HL-60/S4 treated with retinoic acid at 250 ng/mL for 4 days and 3 days (cell line): ENCODE results near the gene CPT1C.

Experiments used
- in situ Hi-C: fragments of 300-500 bp; cut with MboI; formaldehyde crosslinking; loops from 2 replicates; pipeline ENCODE4 v1.7.0; 2022; ENCODE audit warnings: low sequenced_read_pairs

Gene CPT1C

GRCh38 chr19:49681830-49682229 is 9.1 kb upstream of the CPT1C start:
- in situ Hi-C loops, result no loop called here

- in situ Hi-C loops, result no loop called here
These were observed 8.6 kb upstream of the CPT1C start for GRCh38 chr19:49682274-49682673.

GRCh38 chr19:49683814-49684250 is 7.1 kb upstream of the CPT1C start:
- in situ Hi-C loops, result no loop called here

GRCh38 chr19:49684251-49684982 is 6.5 kb upstream of the CPT1C start:
- in situ Hi-C loops, result no loop called here

GRCh38 chr19:49684983-49685553 is 5.8 kb upstream of the CPT1C start:
- in situ Hi-C loops, result no loop called here

- in situ Hi-C loops, result no loop called here
These were observed 5.0 kb upstream of the CPT1C start for GRCh38 chr19:49685845-49686332.

- in situ Hi-C loops, result no loop called here
These were observed 4.3 kb upstream of the CPT1C start for GRCh38 chr19:49686503-49687088.

- in situ Hi-C loops, result no loop called here
These were observed 3.8 kb upstream of the CPT1C start for GRCh38 chr19:49687150-49687549.

- in situ Hi-C loops, result no loop called here
These were observed 3.2 kb upstream of the CPT1C start for GRCh38 chr19:49687566-49688316.

- in situ Hi-C loops, result no loop called here
These were observed 2.3 kb upstream of the CPT1C start for GRCh38 chr19:49688531-49689132.

- in situ Hi-C loops, result no loop called here
These were observed 1.5 kb upstream of the CPT1C start, which contains the start of gene ADM5 for GRCh38 chr19:49689133-49690078. ADM5 (plus strand) TSS chr19:49689594; CDS start chr19:49689838, 244 bp downstream.

- in situ Hi-C loops, result no loop called here
These were observed 749 bp upstream of the CPT1C start for GRCh38 chr19:49690079-49690655.

- in situ Hi-C loops, result no loop called here
These were observed 579 bp downstream of the CPT1C start for GRCh38 chr19:49691243-49692146.

- in situ Hi-C loops, result no loop called here
These were observed 1.2 kb downstream of the CPT1C start for GRCh38 chr19:49692147-49692506.

- in situ Hi-C loops, result no loop called here
These were observed 5.2 kb downstream of the CPT1C start for GRCh38 chr19:49696115-49696514.

GRCh38 chr19:49696865-49697264 is 5.9 kb downstream of the CPT1C start:
- in situ Hi-C loops, result no loop called here

- in situ Hi-C loops, result no loop called here
These were observed 8.4 kb downstream of the CPT1C start for GRCh38 chr19:49699364-49699763.

GRCh38 chr19:49700563-49700962 is 9.6 kb downstream of the CPT1C start:
- in situ Hi-C loops, result no loop called here
